ENCODE data around the gene TAF1A.

DNA sequence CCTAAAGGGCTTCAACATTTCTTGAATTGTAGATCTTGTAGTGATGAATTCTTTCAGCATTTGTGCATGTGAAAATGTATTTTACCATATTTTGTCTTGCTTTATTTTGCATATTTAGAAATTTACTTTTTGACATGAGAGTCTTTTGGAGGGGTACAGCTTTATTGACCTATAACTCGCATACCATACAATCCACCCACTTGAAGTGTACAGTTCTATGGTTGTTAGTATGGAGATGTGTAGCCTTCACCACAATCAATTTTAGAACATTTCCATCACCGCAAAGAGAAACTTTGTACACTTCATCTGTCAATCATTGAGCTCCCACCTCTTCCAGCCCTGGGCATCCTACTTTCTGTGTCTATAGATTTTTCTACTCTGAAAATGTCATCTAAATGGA, 21.0 kb upstream of the TAF1A start:
- TF ChIP-seq POLR2AphosphoS5 (IDR thresholded peaks at IDR 0.05; ENCODE audit: insufficient read depth in 1 of 2, low read depth in 1 of 2) = no peak
- TF ChIP-seq, protein P1, sequence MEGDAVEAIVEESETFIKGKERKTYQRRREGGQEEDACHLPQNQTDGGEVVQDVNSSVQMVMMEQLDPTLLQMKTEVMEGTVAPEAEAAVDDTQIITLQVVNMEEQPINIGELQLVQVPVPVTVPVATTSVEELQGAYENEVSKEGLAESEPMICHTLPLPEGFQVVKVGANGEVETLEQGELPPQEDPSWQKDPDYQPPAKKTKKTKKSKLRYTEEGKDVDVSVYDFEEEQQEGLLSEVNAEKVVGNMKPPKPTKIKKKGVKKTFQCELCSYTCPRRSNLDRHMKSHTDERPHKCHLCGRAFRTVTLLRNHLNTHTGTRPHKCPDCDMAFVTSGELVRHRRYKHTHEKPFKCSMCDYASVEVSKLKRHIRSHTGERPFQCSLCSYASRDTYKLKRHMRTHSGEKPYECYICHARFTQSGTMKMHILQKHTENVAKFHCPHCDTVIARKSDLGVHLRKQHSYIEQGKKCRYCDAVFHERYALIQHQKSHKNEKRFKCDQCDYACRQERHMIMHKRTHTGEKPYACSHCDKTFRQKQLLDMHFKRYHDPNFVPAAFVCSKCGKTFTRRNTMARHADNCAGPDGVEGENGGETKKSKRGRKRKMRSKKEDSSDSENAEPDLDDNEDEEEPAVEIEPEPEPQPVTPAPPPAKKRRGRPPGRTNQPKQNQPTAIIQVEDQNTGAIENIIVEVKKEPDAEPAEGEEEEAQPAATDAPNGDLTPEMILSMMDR (IDR thresholded peaks at IDR 0.05) = no peak
- TF ChIP-seq POLR2A (IDR thresholded peaks at IDR 0.05) = no peak

Data from vagina (tissue), 2 donors.